SK-N-SH treated with all-trans-retinoic acid at 6 μM for 48 hours (cell line): Measurements from ENCODE around the gene CAVIN1.

ENCODE experiments used
- ISL1 ChIP-seq: fragments of 250-450 bp; sonication (Bioruptor Pico); IDR thresholded peaks from 2 replicates; pipeline ENCODE4 v2.1.2; 2022; ENCODE audit warnings: mild to moderate bottlenecking, moderate library complexity
- ZC3H10 ChIP-seq: fragments of 250-450 bp; sonication (Bioruptor Pico); IDR thresholded peaks from 2 replicates; pipeline ENCODE4 v1.5.1; 2021; ENCODE audit warnings: mild to moderate bottlenecking, moderate library complexity
- ZFP3 ChIP-seq: fragments of 250-450 bp; sonication (Bioruptor Pico); IDR thresholded peaks from 2 replicates; pipeline ENCODE4 v1.5.0; 2020; ENCODE audit warnings: mild to moderate bottlenecking, moderate library complexity
- ZFP30 ChIP-seq: fragments of 450-650 bp; formaldehyde crosslinking; IDR thresholded peaks from 2 replicates; pipeline ENCODE4 v1.5.0; 2022; ENCODE audit warnings: mild to moderate bottlenecking, moderate library complexity

GRCh38 chr17:42365136-42365535, 57.9 kb downstream of the CAVIN1 start:
- TF ChIP-seq ISL1 (CRISPR knock-in tag) (no peak), ZFP3 (CRISPR knock-in tag) (no peak), ZC3H10 (no peak), ZFP30 (CRISPR knock-in tag) (no peak)
